HS-27A (cell line): ENCODE measurements around the gene AMIGO3.
A peak's percentile ranks its signal among the peaks of the same experiment; 100 is the strongest.

Experiments
- DNase-seq: peaks from one replicate; pipeline ENCODE4 v3.0.0-alpha.2; 2012; ENCODE audit warnings: low read depth, missing footprints

Gene AMIGO3

GRCh38 chr3:49724586-49724985, 5.1 kb upstream of the AMIGO3 start:
- DNase-seq, result no peak

GRCh38 chr3:49723628-49724551, 4.4 kb upstream of the AMIGO3 start, which contains the start of gene GMPPB:
Gene GMPPB (minus strand): TSS chr3:49723951. CDS start chr3:49723726, 225 bp downstream.
- DNase-seq, result peak; percentile 84

GRCh38 chr3:49723296-49723627, 3.8 kb upstream of the AMIGO3 start:
- DNase-seq, result no peak

GRCh38 chr3:49722896-49723295, 3.4 kb upstream of the AMIGO3 start:
- no peak for DNase-seq

GRCh38 chr3:49721896-49722781, 2.7 kb upstream of the AMIGO3 start:
- no peak for DNase-seq

GRCh38 chr3:49721596-49721895, 2.1 kb upstream of the AMIGO3 start:
- no peak for DNase-seq

GRCh38 chr3:49720855-49721595, 1.5 kb upstream of the AMIGO3 start:
- no peak for DNase-seq

GRCh38 chr3:49718858-49719213, 648 bp downstream of the AMIGO3 start:
- no peak for DNase-seq

GRCh38 chr3:49717959-49718857, 1.3 kb downstream of the AMIGO3 start:
- no peak for DNase-seq

GRCh38 chr3:49717211-49717958, 2.1 kb downstream of the AMIGO3 start:
- no peak for DNase-seq

GRCh38 chr3:49716691-49717210, 2.7 kb downstream of the AMIGO3 start:
- no peak for DNase-seq

- no peak for DNase-seq
Measured at GRCh38 chr3:49716169-49716568, 3.3 kb downstream of the AMIGO3 start.

GRCh38 chr3:49715611-49716121, 3.8 kb downstream of the AMIGO3 start:
- DNase-seq, result no peak

- DNase-seq, result no peak
Measured at GRCh38 chr3:49714728-49715550, 4.5 kb downstream of the AMIGO3 start.

GRCh38 chr3:49713336-49714105, 6.0 kb downstream of the AMIGO3 start:
- DNase-seq, result no peak

- DNase-seq, result no peak
Measured at GRCh38 chr3:49712631-49713317, 6.7 kb downstream of the AMIGO3 start.

- DNase-seq, result no peak
Measured at GRCh38 chr3:49712166-49712565, 7.3 kb downstream of the AMIGO3 start.

GRCh38 chr3:49711489-49711888, 8.0 kb downstream of the AMIGO3 start:
- no peak for DNase-seq
